IPS DF 4.7 (cell line): ENCODE data around the gene CARD6.
"Not testable (repeated sequence)": the region's sequence is repeated elsewhere in the genome, so short reads cannot be mapped to it uniquely, and the experiment has no call there.

ENCODE experiments used
- DNase-seq: peaks from one replicate; pipeline ENCODE4 v3.0.0-alpha.2; 2013; ENCODE audit warnings: low spot score; ENCODE audit errors: extremely low read depth

CARD6 gene

GRCh38 chr5:40872253-40872652, 31.1 kb downstream of the CARD6 start:
- DNase-seq = not testable (repeated sequence)

- DNase-seq = no peak
These were observed 32.2 kb downstream of the CARD6 start for GRCh38 chr5:40873286-40873880.

GRCh38 chr5:40875958-40876357, 34.8 kb downstream of the CARD6 start:
- no peak for DNase-seq

GRCh38 chr5:40877371-40877988, 36.3 kb downstream of the CARD6 start:
- DNase-seq = no peak

- DNase-seq = no peak
These were observed 38.2 kb downstream of the CARD6 start for GRCh38 chr5:40879163-40879942.

- DNase-seq = no peak
These were observed 41.1 kb downstream of the CARD6 start for GRCh38 chr5:40882291-40882690.

- DNase-seq = not testable (repeated sequence)
These were observed 41.9 kb downstream of the CARD6 start for GRCh38 chr5:40883051-40883450.

GRCh38 chr5:40895440-40896425, 54.6 kb downstream of the CARD6 start:
- DNase-seq = not testable (repeated sequence)

- DNase-seq = peak; percentile 78
These were observed 63.2 kb downstream of the CARD6 start for GRCh38 chr5:40904205-40904993.

- no peak for DNase-seq
These were observed 63.8 kb downstream of the CARD6 start for GRCh38 chr5:40904994-40905306.

GRCh38 chr5:40906351-40906751, 65.2 kb downstream of the CARD6 start:
- DNase-seq = no peak

GRCh38 chr5:40909264-40909663, 68.1 kb downstream of the CARD6 start, which contains the start of gene C7:
C7 (plus strand) TSS chr5:40909497; CDS start chr5:40909611, 114 bp downstream.
- no peak for DNase-seq

- DNase-seq = no peak
These were observed 68.6 kb downstream of the CARD6 start for GRCh38 chr5:40909723-40910122.
